Measurements from ENCODE around the gene EIF4E3.

EIF4E3 gene

DNA sequence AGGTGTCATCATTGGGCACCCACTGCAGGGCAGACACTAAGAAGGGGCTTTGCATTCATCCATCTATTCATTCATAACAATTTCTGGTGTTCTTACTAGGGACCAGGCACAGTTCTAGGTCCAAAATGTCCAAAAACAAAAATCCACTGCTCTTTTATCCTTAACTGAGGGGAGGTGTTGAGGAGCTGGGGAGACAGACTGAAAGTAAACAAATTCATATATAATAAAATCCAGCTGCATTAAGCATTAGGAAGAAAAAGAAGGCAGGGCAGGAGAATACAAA, 1.1 kb downstream of the EIF4E3 start:
- H3K27me3 ChIP-seq (ENCODE audit: control insufficient read depth in 2 of 2, insufficient read depth in 2 of 2, low read length in 2 of 2) = no peaks in the 10 kb centered on the region
- H3K4me1 ChIP-seq (ENCODE audit: control insufficient read depth in 2 of 2, insufficient read depth in 2 of 2, low read length in 2 of 2) = peaks cover 6 to 12% of the 10 kb centered on the region in 2 donors
- H3K9ac ChIP-seq (ENCODE audit: low read depth in 1 of 2, low read length in 2 of 2) = peak overlapping the region; percentile 79 to 81
- peak overlapping the region; percentile 79 to 80 for H3K27ac ChIP-seq (ENCODE audit: low read depth in 2 of 2, low read length in 2 of 2)
- no peaks in the 10 kb centered on the region for H3K9me3 ChIP-seq (ENCODE audit: control insufficient read depth in 2 of 2, low read length in 2 of 2)
- H3K4me3 ChIP-seq (ENCODE audit: low read length in 2 of 2) = peak overlapping the region; percentile 85 to 93
- no peaks in the 10 kb centered on the region for H3K36me3 ChIP-seq (ENCODE audit: control insufficient read depth in 2 of 2, insufficient read depth in 2 of 2, low read length in 2 of 2)

GRCh38 chr3:71723452-71724170, 1.6 kb downstream of the EIF4E3 start:
- Histone ChIP-seq H3K36me3 (ENCODE audit: control insufficient read depth in 2 of 2, insufficient read depth in 2 of 2, low read length in 2 of 2) (no peaks in the 10 kb centered on the region), H3K9ac (ENCODE audit: low read depth in 1 of 2, low read length in 2 of 2) (peak overlapping the region in 1 of 2 donors; percentile 81), H3K4me3 (ENCODE audit: low read length in 2 of 2) (peak overlapping the region; percentile 85 to 93), H3K9me3 (ENCODE audit: control insufficient read depth in 2 of 2, low read length in 2 of 2) (no peaks in the 10 kb centered on the region), H3K4me1 (ENCODE audit: control insufficient read depth in 2 of 2, insufficient read depth in 2 of 2, low read length in 2 of 2) (peaks cover 6 to 12% of the 10 kb centered on the region in 2 donors), H3K27ac (ENCODE audit: low read depth in 2 of 2, low read length in 2 of 2) (peak overlapping the region in 1 of 2 donors; percentile 79), H3K27me3 (ENCODE audit: control insufficient read depth in 2 of 2, insufficient read depth in 2 of 2, low read length in 2 of 2) (no peaks in the 10 kb centered on the region)

GRCh38 chr3:71722693-71723092, 2.5 kb downstream of the EIF4E3 start:
- Histone ChIP-seq H3K4me3 (ENCODE audit: low read length in 2 of 2) (no peak overlapping the region), H3K9ac (ENCODE audit: low read depth in 1 of 2, low read length in 2 of 2) (no peak overlapping the region), H3K27me3 (ENCODE audit: control insufficient read depth in 2 of 2, insufficient read depth in 2 of 2, low read length in 2 of 2) (no peaks in the 10 kb centered on the region), H3K36me3 (ENCODE audit: control insufficient read depth in 2 of 2, insufficient read depth in 2 of 2, low read length in 2 of 2) (no peaks in the 10 kb centered on the region), H3K9me3 (ENCODE audit: control insufficient read depth in 2 of 2, low read length in 2 of 2) (no peaks in the 10 kb centered on the region), H3K27ac (ENCODE audit: low read depth in 2 of 2, low read length in 2 of 2) (no peak overlapping the region), H3K4me1 (ENCODE audit: control insufficient read depth in 2 of 2, insufficient read depth in 2 of 2, low read length in 2 of 2) (peaks cover 6 to 12% of the 10 kb centered on the region in 2 donors)

DNA sequence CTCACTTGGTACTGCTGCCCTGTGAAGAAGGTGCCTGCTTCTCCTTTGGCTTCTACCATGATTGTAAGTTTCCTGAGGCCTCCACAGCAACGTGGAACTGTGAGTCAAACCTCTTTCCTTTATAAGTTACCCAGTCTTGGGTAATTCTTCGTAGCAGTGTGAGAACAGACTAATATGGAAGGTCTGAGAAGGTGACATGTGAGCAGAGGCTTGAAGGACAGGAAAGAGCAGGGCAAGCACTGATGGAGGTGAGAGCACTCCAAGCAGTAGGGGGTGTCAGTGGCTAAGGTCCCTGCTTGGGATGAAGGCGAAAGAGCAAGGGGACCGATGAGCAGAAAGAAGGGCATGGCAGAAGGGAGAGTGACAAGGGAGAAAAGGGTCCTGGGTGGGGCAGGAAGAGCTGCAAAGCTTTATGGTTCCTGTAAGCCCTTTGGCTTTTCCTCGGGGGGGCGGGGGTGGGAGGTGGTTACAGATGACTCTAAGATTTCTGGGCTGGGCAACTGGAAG, 3.5 kb downstream of the EIF4E3 start:
- Histone ChIP-seq H3K9ac (ENCODE audit: low read depth in 1 of 2, low read length in 2 of 2) (no peak overlapping the region), H3K4me1 (ENCODE audit: control insufficient read depth in 2 of 2, insufficient read depth in 2 of 2, low read length in 2 of 2) (peaks cover 6 to 12% of the 10 kb centered on the region in 2 donors), H3K27me3 (ENCODE audit: control insufficient read depth in 2 of 2, insufficient read depth in 2 of 2, low read length in 2 of 2) (no peaks in the 10 kb centered on the region), H3K36me3 (ENCODE audit: control insufficient read depth in 2 of 2, insufficient read depth in 2 of 2, low read length in 2 of 2) (no peaks in the 10 kb centered on the region), H3K9me3 (ENCODE audit: control insufficient read depth in 2 of 2, low read length in 2 of 2) (no peaks in the 10 kb centered on the region), H3K27ac (ENCODE audit: low read depth in 2 of 2, low read length in 2 of 2) (no peak overlapping the region), H3K4me3 (ENCODE audit: low read length in 2 of 2) (no peak overlapping the region)

GRCh38 chr3:71721002-71721401, 4.2 kb downstream of the EIF4E3 start:
- Histone ChIP-seq H3K9ac (ENCODE audit: low read depth in 1 of 2, low read length in 2 of 2) (no peak overlapping the region), H3K36me3 (ENCODE audit: control insufficient read depth in 2 of 2, insufficient read depth in 2 of 2, low read length in 2 of 2) (no peaks in the 10 kb centered on the region), H3K27ac (ENCODE audit: low read depth in 2 of 2, low read length in 2 of 2) (no peak overlapping the region), H3K9me3 (ENCODE audit: control insufficient read depth in 2 of 2, low read length in 2 of 2) (no peaks in the 10 kb centered on the region), H3K4me1 (ENCODE audit: control insufficient read depth in 2 of 2, insufficient read depth in 2 of 2, low read length in 2 of 2) (peaks cover 6 to 12% of the 10 kb centered on the region in 2 donors), H3K27me3 (ENCODE audit: control insufficient read depth in 2 of 2, insufficient read depth in 2 of 2, low read length in 2 of 2) (no peaks in the 10 kb centered on the region), H3K4me3 (ENCODE audit: low read length in 2 of 2) (no peak overlapping the region)

- Histone ChIP-seq H3K27me3 (ENCODE audit: control insufficient read depth in 2 of 2, insufficient read depth in 2 of 2, low read length in 2 of 2) (no peaks in the 10 kb centered on the region), H3K9ac (ENCODE audit: low read depth in 1 of 2, low read length in 2 of 2) (no peak overlapping the region), H3K36me3 (ENCODE audit: control insufficient read depth in 2 of 2, insufficient read depth in 2 of 2, low read length in 2 of 2) (no peaks in the 10 kb centered on the region), H3K9me3 (ENCODE audit: control insufficient read depth in 2 of 2, low read length in 2 of 2) (no peaks in the 10 kb centered on the region), H3K4me1 (ENCODE audit: control insufficient read depth in 2 of 2, insufficient read depth in 2 of 2, low read length in 2 of 2) (peaks cover 0 to 5% of the 10 kb centered on the region in 2 donors), H3K4me3 (ENCODE audit: low read length in 2 of 2) (no peak overlapping the region), H3K27ac (ENCODE audit: low read depth in 2 of 2, low read length in 2 of 2) (no peak overlapping the region)
These were observed 7.1 kb downstream of the EIF4E3 start for GRCh38 chr3:71718072-71718471.

- Histone ChIP-seq H3K4me3 (ENCODE audit: low read length in 2 of 2) (no peak overlapping the region), H3K9me3 (ENCODE audit: control insufficient read depth in 2 of 2, low read length in 2 of 2) (no peaks in the 10 kb centered on the region), H3K9ac (ENCODE audit: low read depth in 1 of 2, low read length in 2 of 2) (no peak overlapping the region), H3K27me3 (ENCODE audit: control insufficient read depth in 2 of 2, insufficient read depth in 2 of 2, low read length in 2 of 2) (no peaks in the 10 kb centered on the region), H3K27ac (ENCODE audit: low read depth in 2 of 2, low read length in 2 of 2) (no peak overlapping the region), H3K36me3 (ENCODE audit: control insufficient read depth in 2 of 2, insufficient read depth in 2 of 2, low read length in 2 of 2) (peaks cover 0 to 6% of the 10 kb centered on the region in 2 donors), H3K4me1 (ENCODE audit: control insufficient read depth in 2 of 2, insufficient read depth in 2 of 2, low read length in 2 of 2) (no peaks in the 10 kb centered on the region)
These were observed 10.6 kb downstream of the EIF4E3 start for GRCh38 chr3:71714595-71714994.

- Histone ChIP-seq H3K27me3 (ENCODE audit: control insufficient read depth in 2 of 2, insufficient read depth in 2 of 2, low read length in 2 of 2) (no peaks in the 10 kb centered on the region), H3K36me3 (ENCODE audit: control insufficient read depth in 2 of 2, insufficient read depth in 2 of 2, low read length in 2 of 2) (peaks cover 0 to 6% of the 10 kb centered on the region in 2 donors), H3K9me3 (ENCODE audit: control insufficient read depth in 2 of 2, low read length in 2 of 2) (no peaks in the 10 kb centered on the region), H3K9ac (ENCODE audit: low read depth in 1 of 2, low read length in 2 of 2) (no peak overlapping the region), H3K27ac (ENCODE audit: low read depth in 2 of 2, low read length in 2 of 2) (no peak overlapping the region), H3K4me1 (ENCODE audit: control insufficient read depth in 2 of 2, insufficient read depth in 2 of 2, low read length in 2 of 2) (no peaks in the 10 kb centered on the region), H3K4me3 (ENCODE audit: low read length in 2 of 2) (no peak overlapping the region)
These were observed 12.2 kb downstream of the EIF4E3 start for GRCh38 chr3:71713041-71713440.

DNA sequence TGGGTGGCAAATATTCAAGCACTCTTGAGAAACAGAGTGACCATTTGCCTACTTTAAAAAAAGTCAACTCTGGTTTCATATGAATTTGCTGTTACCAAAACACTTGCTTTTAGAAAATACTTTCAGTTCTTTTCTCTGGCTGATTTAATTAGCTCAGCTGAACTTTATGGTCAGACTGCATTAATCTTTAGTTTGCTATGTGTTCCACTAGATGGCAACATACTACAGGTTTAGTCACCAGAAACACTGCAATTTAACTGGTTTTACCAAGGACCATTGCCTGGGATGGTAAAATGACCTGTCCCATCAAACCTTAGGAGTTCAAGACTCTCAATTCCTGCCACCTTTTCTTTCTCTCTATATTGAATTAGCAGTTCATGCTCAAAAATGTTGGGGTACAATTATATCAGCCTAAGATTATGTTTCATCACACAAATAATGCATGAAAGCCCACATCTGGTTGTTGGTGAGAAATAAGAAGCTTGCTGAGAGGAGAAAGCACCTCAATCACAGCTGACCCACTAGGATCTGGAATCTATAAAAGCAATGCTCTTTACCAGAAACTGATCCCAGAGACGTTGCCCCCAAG, 14.2 kb downstream of the EIF4E3 start:
- no peaks in the 10 kb centered on the region for H3K9me3 ChIP-seq (ENCODE audit: control insufficient read depth in 2 of 2, low read length in 2 of 2)
- peaks cover 0 to 6% of the 10 kb centered on the region in 2 donors for H3K36me3 ChIP-seq (ENCODE audit: control insufficient read depth in 2 of 2, insufficient read depth in 2 of 2, low read length in 2 of 2)
- H3K27me3 ChIP-seq (ENCODE audit: control insufficient read depth in 2 of 2, insufficient read depth in 2 of 2, low read length in 2 of 2) = no peaks in the 10 kb centered on the region

DNA sequence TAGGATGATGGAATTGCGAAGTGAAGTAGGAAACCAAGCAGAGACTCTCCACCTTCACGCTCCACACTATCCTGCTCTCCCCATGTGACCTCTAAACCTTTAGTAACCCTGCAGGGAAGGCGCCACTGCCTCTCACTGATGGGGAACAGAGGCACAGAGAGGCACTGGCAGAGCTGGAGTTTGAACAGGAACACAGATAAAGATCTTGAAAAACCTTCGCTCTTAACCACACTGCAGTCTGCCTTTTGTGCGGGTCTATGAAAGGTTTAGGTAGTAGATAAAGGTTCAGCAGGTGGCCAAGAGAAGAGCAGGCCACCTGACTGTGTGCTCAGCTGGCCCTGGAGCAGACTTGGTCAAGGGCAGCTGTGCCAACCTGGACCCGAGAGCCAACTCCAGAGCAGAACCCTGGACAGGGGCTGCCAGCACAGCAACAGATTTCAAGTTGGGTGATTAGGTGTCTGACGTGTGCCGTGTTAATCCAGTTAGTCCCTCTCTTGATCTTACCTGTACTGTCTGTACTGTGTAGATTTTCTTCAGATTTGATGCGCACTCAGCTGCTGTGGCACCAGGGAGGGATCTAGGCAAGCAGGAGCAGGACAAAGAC, 15.2 kb downstream of the EIF4E3 start:
- H3K4me1 ChIP-seq (ENCODE audit: control insufficient read depth in 2 of 2, insufficient read depth in 2 of 2, low read length in 2 of 2) = no peaks in the 10 kb centered on the region
- H3K4me3 ChIP-seq (ENCODE audit: low read length in 2 of 2) = no peak overlapping the region
- no peaks in the 10 kb centered on the region for H3K9me3 ChIP-seq (ENCODE audit: control insufficient read depth in 2 of 2, low read length in 2 of 2)
- H3K9ac ChIP-seq (ENCODE audit: low read depth in 1 of 2, low read length in 2 of 2) = no peak overlapping the region
- H3K36me3 ChIP-seq (ENCODE audit: control insufficient read depth in 2 of 2, insufficient read depth in 2 of 2, low read length in 2 of 2) = peaks cover under 1 to 6% of the 10 kb centered on the region in 2 donors
- H3K27ac ChIP-seq (ENCODE audit: low read depth in 2 of 2, low read length in 2 of 2) = no peak overlapping the region
- H3K27me3 ChIP-seq (ENCODE audit: control insufficient read depth in 2 of 2, insufficient read depth in 2 of 2, low read length in 2 of 2) = no peaks in the 10 kb centered on the region

More for the DNA sequence above, 14.2 kb downstream of the EIF4E3 start:
- Histone ChIP-seq H3K4me1 (ENCODE audit: control insufficient read depth in 2 of 2, insufficient read depth in 2 of 2, low read length in 2 of 2) (no peaks in the 10 kb centered on the region), H3K27ac (ENCODE audit: low read depth in 2 of 2, low read length in 2 of 2) (no peak overlapping the region), H3K9ac (ENCODE audit: low read depth in 1 of 2, low read length in 2 of 2) (no peak overlapping the region), H3K4me3 (ENCODE audit: low read length in 2 of 2) (no peak overlapping the region)
